ENCODE data around the gene PREX1.

PREX1 gene

DNA sequence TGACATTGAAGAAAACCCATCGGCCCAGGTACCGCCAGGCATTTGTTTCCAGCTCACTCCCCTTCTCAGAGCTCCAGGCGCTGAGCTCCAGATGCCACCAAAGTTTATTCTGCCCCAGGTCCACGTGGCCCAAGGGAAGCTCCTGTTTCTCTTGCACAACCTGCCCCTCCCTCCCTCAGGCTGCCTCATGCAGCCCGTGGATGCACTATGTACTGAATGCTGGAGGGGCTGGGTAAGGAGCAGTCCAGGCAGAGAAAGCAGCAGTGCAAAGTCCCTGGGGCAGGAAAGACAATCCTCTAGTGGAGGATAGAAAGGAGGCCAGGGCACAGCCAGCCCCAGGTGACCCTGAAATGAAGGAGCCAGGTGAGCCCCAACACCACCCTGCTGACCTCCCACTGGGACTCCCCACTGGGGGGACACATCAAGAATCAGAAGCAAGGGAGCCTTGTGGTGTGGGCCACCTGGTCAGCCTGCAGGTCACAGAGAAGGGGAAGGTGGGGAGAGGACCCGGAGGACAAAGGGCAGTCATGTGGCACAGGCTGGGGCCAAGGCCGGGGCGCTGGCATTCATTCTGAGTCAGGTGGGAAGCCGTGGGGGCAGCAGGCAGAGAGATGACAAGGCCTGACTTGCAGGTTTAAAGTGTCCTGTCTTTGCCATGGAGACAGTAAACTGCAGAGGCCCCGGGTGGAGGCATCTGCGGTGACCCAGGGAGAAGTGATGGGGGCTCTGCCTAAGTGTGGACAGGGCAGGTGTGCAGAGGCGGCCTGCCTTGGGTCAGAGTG, 230.1 kb downstream of the PREX1 start:
- DNase-seq, result no peak

DNA sequence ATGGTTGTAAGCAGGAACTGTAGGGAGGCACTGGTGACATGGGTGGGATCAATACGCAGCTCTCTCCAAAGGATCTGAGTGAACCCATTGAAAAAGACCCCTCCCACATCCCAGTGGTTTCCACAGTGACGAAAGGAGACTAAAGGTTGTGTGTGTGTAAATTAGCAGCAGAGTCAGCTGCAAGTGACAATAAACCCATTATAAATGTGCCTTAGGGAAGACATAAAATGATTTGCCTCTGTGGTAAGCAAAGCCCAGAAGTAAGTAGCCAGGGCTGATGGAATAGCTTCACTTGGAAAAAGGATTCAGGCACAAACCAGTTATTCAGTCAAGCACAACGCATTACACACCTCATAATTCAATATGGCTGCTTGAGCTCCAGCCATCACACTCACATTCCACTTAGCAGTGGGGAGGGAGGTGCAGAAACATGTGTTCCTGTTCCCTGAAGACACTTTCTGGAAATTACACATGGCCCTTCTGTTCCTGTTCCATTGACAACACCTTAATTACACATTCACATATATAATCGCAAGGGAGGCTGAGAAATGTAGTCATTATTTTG, 231.4 kb downstream of the PREX1 start:
- no peak for DNase-seq

DNA sequence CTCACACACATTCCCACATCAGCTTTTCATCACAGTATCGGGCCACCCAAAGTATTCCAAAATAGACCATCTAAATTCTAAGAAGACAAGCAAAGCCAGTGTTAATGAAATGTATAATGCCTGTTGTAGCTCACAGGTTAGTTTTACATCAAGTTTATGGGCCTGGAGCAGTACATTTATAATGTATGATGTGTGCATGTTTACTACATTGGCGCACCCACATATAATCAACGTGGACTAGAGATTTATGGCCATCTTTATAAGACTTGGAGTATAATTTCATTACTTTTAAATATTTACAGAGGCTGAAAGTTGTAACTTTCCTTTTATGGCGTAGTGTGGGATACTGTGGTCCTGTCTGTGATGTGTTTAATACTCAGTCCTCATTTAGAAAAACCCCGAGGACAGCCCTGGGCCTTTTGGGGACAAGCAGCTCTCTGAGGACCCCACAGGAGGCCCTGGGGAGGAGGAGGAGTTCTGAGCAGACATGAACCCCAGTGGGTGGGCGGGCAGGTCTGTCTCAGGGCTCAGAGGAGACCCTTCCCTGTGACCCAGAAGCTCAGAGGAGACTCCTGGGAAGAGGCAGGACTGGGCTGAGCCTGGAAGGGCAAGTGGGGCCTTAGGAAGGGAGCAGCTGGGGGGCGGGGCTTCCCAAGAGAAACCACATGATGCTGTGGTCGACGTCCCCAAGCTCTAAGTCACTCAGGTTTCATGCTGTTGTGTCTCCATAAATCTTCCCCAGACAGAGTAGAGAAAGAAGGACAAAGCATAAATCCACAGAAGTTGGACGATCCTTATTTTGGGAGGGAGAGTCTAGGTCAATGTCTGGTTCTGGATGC, 232.1 kb downstream of the PREX1 start:
- no peak for DNase-seq

DNA sequence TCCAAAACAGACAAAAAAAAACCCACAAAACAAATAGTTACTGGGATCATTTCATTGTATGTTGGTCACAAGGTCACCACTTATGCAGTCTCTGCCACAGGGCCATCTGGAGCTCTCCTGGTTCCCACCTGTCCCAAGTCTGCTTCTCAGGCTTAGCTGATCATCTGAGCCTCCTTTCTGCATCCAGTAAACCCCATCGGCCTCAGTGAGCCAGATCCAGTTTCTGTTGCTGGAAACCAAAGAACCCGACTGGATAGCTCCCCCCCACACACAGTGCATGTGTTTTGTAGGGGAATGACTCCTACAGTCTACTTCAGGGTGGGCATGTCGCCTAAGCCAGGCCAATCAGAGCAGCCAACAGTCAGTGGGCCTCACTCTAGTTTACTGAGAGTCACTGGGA, 233.3 kb downstream of the PREX1 start:
- no peak for DNase-seq

DNA sequence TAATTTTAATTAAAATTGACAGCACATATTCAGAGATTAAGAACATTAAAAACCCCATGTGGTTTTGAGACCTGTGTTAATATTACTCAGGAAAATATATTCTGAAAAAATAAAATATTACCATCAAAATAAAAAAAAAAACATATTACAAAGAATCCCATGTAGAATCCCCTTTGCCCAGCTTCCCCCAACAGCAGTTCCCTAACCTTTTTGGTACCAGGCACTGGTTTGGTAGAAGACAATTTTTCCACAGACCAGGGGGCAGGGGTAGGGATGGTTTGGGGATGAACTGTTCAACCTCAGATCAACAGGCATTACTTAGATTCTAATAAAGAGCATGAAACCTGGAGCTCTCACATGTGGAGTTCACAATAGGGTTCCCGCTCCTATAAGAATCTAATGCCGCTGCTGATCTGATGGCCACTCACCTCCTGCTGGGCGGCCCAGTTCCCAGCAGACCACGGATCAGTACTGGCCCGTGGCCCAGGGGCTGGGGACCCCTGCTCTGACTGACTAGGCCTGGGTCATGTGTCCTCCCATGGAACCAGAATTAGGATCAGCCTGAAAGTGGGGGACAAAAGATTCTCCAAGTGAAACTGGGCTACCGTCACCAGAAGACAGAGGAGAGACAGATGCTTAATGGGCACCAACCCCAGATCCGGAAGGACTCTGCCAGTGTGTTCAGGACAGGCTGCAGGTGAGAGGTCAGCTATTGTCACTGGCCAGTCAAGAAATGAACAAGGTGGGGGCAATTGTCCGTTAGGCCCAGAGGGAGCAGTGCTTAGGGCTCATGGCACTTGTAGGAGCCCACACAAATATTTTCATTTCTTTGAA, 235.5 kb downstream of the PREX1 start:
- DNase-seq, result no peak

DNA sequence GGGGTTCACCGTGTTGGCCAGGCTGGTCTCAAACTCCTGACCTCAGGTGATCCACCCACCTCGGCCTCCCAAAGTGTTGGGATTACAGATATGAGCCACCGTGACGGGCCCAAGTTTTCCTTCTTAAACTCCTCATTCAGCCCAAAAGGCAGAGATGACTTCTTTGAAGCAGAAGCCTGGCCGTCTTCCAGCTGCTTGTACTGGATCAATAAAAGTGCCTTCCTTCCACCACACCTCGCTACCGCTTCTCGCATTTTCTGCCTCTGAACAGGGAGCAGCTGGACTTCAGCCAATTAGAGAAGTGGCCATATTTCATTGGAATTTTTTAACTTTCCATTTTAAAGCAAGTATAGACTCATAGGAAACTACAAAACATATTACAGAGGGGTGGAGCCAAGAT, 241.1 kb downstream of the PREX1 start:
- DNase-seq, result no peak

DNA sequence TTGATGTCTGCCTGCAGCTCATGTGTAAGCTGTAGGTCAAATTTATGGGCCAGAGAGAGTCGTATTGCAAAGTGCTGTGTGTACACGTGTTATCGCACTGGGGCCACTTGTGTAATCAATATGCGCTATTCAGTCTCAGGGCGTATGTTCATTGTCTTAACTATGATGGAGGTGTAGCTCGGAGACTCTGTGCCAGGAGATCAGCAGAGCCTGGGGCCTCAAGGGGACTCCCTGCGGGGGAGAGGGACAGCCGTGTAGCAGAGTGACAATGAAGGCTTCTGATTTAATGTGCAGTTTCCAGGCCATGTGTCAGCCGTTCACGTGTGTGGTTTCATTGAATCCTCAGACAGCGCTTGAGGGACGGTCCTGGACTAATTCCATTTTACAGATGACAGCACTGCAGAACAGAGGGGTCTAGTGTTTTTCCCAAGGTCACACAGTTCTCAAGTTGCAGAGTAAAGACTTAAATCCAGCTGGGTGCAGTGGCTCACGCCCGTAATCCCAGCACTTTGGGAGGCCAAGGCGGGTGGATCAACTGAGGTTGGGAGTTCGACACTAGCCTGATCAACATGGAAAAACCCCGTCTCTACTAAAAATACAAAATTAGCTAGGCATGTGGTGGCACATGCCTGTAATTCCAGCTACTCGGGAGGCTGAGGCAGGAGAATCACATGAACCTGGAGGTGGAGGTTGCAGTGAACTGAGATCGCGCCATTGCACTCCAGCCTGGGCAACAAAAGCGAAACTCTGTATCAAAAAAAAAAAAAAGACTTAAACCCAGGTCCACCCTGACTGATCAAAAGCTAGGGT, 242.5 kb downstream of the PREX1 start:
- DNase-seq, result no peak

DNA sequence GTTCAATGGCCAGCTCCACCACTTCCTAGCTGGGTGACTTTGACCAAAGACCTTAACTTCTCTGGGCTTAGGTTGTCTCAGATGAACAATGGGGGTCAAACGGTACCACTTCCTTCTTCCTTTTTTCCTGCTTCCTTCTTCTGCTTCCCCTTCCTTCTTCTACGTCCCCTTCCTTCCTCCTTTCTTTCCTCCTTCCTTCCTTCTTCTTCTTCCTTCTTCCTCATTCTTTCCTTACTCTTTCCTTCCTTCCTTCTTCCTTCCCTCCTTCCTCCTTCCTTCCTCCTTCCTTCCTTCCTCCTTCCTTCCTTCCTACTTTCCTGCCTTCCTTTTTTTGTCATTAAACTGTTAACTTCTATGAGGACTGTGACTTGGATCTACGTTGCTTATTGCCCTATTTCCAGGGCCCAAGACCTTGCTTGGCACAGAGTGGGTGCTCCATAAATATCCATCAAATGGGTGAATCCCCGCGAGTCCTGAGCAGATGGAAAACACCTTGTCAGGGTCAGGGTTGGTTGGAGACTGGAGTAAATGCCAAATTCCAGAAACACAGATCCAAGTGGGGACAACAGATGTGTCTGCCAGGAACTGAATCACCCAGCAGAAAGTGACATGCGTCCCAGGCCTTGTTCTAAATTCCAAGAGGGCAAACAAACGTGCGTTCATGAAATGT, 243.3 kb downstream of the PREX1 start:
- DNase-seq, result no peak

DNA sequence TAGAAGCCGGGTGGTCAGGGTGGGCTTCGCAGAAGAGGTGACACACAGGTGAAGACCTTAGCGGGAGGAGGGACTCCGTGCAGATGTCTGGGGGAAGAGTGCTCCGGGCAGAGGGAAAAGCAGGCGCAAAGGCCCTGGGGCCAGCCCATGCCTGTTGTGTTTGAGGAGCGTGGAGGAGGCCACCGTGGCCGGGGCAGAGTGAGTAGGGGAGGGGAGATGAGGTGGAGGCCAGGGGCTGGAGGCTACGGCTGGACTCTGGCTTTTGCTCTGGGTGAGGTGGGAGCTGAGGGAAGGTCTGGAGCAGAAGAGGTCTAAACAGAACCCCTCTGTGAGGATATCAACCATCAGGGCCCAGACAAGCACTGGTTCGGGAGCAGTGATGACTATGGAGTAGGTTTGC, 244.0 kb downstream of the PREX1 start:
- DNase-seq, result no peak

DNA sequence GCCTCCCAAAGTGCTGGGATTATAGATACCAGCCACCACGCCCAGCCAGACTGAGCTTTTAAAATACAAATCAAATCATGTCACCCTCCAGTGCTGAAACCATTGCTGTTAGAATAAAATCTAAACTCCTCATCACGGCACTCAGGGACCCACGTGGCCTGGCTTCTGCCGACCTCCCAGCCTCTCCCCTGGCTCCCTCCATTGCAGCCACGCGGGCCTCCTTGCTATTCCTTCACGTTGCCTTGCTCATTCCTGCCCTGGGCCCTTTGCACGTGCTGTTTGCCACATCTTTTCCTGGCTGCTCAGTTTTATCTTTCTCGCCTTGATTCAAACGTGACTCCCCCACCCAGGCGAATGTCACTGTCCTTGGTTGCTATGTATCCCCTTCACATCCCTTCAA, 244.6 kb downstream of the PREX1 start:
- DNase-seq, result no peak

DNA sequence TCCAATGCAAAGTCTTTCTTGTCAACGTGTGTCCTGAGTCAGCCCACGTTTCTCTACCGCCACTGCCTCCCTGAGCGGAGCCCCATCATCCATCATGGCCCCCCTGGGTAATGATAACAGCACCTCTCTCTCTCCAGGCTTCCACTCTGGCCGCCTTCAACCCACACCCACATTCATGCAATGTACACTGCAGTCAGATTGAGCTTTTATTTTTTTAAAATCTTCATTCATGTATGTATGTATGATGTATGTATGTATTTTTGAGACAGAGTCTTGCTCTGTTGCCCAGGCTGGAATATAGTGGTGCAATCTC, 245.2 kb downstream of the PREX1 start:
- no peak for DNase-seq

DNA sequence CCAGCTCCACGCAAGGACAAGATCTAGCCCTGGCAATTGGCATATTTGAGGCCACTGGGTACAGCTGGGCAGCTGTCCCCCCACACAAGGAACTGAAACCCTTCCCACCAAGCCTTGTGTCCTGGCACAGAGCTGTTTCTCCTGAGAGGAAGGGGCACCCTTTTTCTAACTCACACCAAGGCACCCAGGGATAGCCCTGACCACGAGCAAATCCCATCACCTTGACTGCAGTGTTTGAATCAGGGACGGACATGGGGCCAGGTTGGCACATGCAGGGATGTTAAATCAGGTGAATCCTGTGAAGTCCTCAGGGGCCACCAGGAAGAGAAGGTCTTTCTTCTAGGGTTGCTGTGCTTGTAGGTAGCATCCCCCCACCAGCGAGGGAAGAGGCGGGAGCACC, 246.6 kb downstream of the PREX1 start:
- no peak for DNase-seq

DNA sequence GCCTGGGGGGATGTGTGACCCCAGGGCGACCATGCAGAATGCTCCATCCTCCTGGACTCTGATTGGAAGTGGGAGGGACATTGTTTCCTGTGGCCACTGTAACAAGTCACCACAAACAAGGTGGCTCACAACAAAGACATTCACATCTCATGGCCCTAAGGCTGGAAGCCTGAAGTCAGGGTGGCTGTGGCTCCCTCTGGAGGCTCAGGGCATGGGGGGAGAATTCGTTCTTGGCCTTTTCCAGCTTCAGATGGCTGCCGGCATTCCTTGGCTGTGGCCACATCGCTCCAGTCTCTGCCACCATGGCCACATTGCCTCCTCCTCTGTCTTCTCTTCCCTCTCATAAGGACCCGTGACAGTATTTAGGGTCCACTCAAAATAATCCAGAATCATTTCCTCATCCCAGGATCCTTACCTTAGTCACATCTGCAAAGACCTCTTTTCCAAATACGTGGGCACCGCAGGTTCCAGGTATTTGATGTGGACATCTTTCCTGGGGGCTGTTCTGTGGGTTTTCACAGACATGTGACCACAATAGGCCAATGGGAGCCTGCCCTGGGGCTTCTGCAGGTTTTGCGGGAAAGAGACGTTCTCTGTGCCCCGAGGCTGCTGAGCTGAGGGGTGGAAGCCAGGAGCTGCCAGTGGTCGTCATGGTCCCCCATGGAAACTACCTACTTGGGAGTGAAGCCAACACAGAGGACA, 249.3 kb downstream of the PREX1 start:
- DNase-seq, result no peak

DNA sequence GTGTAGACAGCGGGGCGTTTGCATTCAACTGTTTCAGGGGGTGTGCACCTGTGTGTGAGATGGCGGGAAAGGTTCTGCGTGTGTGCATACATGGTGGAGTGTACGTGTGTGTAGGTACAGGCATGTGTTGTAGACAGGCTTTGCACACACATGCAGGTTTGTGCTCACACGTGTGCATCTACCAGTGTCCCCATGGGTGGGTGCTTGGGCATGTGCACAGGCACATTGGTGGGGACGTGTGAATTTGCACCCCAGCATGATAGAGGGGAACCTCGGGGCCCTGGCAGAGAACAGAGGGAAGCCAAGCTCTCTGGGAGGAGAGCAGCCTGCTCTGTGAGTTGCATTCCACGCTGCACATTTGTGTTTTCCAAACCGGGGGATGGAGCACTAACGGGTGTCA, 250.2 kb downstream of the PREX1 start:
- no peak for DNase-seq

DNA sequence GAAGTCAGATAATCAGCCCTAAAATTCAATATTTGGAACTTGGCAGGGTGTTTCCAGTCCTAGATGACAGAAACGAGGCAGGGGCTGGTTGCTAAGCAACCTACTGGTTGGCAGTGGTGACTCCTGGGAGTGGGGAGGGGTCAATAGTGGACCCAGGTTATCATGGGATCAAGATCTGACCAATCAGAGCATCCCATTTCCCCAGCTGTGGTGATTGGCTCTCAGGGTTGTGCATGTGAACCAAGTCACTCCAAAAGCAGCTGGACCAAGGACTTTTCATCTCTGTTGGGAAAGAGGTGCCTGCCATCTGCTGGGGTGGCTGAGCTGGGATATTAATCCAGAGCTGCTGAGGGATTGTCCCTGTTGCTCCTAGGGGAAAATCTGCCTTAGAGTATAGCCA, 253.4 kb downstream of the PREX1 start:
- DNase-seq, result peak in 1 of 2 experiments; percentile 16

All from SW 1271 (cell line).